Stimulated activated CD4-positive, alpha-beta T cell treated with anti-CD3 and anti-CD28 coated beads, Interleukin-2, amount 100 ng/mL, for 24 hours (primary cell): ENCODE results near the gene KIAA1328.
"Not testable (repeated sequence)": the region's sequence is repeated elsewhere in the genome, so short reads cannot be mapped to it uniquely, and the experiment has no call there.

Experiments used
- DNase-seq, 2 donors: peaks; one replicate each; pipeline ENCODE4 v3.0.0-alpha.2; 2020

KIAA1328 gene

GRCh38 chr18:36828630-36829361, at the start of gene KIAA1328, which contains the start of gene TPGS2:
Gene KIAA1328 (plus strand): TSS chr18:36829127. CDS start chr18:36829139, 12 bp downstream.
Gene TPGS2 (minus strand): TSS chr18:36829002. CDS start chr18:36828767, 235 bp downstream.
- DNase-seq, result peak; percentile 87 to 89

GRCh38 chr18:36780748-36781147, 48.2 kb upstream of the KIAA1328 start:
- no peak for DNase-seq

- DNase-seq, result no peak
Observed at GRCh38 chr18:36782710-36783109, 46.2 kb upstream of the KIAA1328 start.

- DNase-seq, result no peak
Observed at GRCh38 chr18:36783792-36784191, 45.1 kb upstream of the KIAA1328 start.

- DNase-seq, result no peak
Observed at GRCh38 chr18:36786686-36787085, 42.2 kb upstream of the KIAA1328 start.

GRCh38 chr18:36792634-36793283, 36.2 kb upstream of the KIAA1328 start:
- no peak for DNase-seq

GRCh38 chr18:36798738-36799473, 30.0 kb upstream of the KIAA1328 start:
- no peak for DNase-seq

GRCh38 chr18:36805105-36805504, 23.8 kb upstream of the KIAA1328 start:
- DNase-seq, result no peak

- no peak for DNase-seq
Observed at GRCh38 chr18:36808681-36809080, 20.2 kb upstream of the KIAA1328 start.

- peak; percentile 12 to 21 for DNase-seq
Observed at GRCh38 chr18:36809590-36810381, 19.1 kb upstream of the KIAA1328 start.

- no peak for DNase-seq
Observed at GRCh38 chr18:36811430-36811829, 17.5 kb upstream of the KIAA1328 start.

GRCh38 chr18:36811955-36812354, 17.0 kb upstream of the KIAA1328 start:
- no peak for DNase-seq

GRCh38 chr18:36812678-36813077, 16.2 kb upstream of the KIAA1328 start:
- DNase-seq, result no peak

- no peak for DNase-seq
Observed at GRCh38 chr18:36813101-36813775, 15.7 kb upstream of the KIAA1328 start.

GRCh38 chr18:36813824-36814223, 15.1 kb upstream of the KIAA1328 start:
- no peak for DNase-seq

GRCh38 chr18:36814994-36815393, 13.9 kb upstream of the KIAA1328 start:
- DNase-seq, result no peak

- not testable (repeated sequence) for DNase-seq
Observed at GRCh38 chr18:36816096-36816495, 12.8 kb upstream of the KIAA1328 start.

- DNase-seq, result no peak
Observed at GRCh38 chr18:36817039-36817438, 11.9 kb upstream of the KIAA1328 start.

- no peak for DNase-seq
Observed at GRCh38 chr18:36818652-36819051, 10.3 kb upstream of the KIAA1328 start.

GRCh38 chr18:36819621-36820020, 9.3 kb upstream of the KIAA1328 start:
- no peak for DNase-seq

- no peak for DNase-seq
Observed at GRCh38 chr18:36821681-36822080, 7.2 kb upstream of the KIAA1328 start.

GRCh38 chr18:36825526-36825925, 3.4 kb upstream of the KIAA1328 start:
- no peak for DNase-seq
